ENCODE data around the gene LGR4. TPM values are rescaled to one million over a fixed set of nuclear protein-coding genes. Genes with fewer than 3 reads are reported as not detected.

LGR4 gene
- total RNA-seq, 1 experiment from 2014 or later: 7.1 TPM

DNA sequence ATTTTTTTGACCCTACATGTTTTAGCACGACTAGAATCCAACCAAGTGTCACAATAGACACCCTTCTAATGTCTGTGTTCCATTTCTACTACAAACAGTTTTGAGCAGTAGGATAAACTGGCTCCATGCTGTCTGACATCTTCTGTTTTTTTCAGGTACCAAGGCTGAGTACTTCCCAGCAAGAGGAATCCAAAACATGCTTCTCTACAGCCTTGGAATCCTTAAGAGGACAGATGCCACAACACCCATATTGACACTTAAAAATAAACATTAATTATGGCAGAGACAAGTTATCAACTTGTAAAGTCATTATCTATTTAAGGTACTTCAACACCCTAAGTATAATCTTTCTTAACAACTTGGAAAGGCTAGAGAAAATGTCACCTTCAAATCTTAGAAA is 54.2 kb downstream of the LGR4 start:
- ChIA-PET CTCF (no interaction called here), POLR2A (no interaction called here), RAD21 (ENCODE audit: low non-redundant PET in 1 of 2, low total read pairs in 2 of 2, uncharacterized antibody in 2 of 2, unreplicated experiment in 2 of 2) (no interaction called here)
- no peaks in the 10 kb centered on the region for H3K36me3 ChIP-seq (ENCODE audit: control insufficient read depth in 1 of 2, insufficient read depth in 2 of 2, low read length in 2 of 2)
- DNase-seq (ENCODE audit: low read depth, low spot score) (no peak), ATAC-seq (no peak)
- BruUV-seq (replicated peaks): no TSS peak
- no peaks in the 10 kb centered on the region for H4K20me1 ChIP-seq (ENCODE audit: insufficient read depth)
- no peaks in the 10 kb centered on the region for H3K79me2 ChIP-seq (ENCODE audit: insufficient read depth, low read length)
- H3K27ac ChIP-seq (ENCODE audit: low read depth, low read length): no peak overlapping the region
- H3K27me3 ChIP-seq (ENCODE audit: insufficient read depth, low read length): no peaks in the 10 kb centered on the region
- H3K9me3 ChIP-seq (ENCODE audit: control insufficient read depth in 1 of 2, insufficient read depth in 1 of 2, low read depth in 1 of 2, low read length in 2 of 2): no peaks in the 10 kb centered on the region
- H3K4me1 ChIP-seq (ENCODE audit: control insufficient read depth in 1 of 2, insufficient read depth in 2 of 2, low read length in 2 of 2): no peaks in the 10 kb centered on the region
- H3K4me3 ChIP-seq (replicated peaks in 1 of 2; ENCODE audit: low read depth in 1 of 2, low read length in 2 of 2): no peak overlapping the region
- H3K9me2 ChIP-seq (ENCODE audit: insufficient read depth): no peaks in the 10 kb centered on the region
- no peak overlapping the region for H3K9ac ChIP-seq (ENCODE audit: low read length)
- H3K4me2 ChIP-seq (ENCODE audit: low read length): no peak overlapping the region
- intact Hi-C loops (cut with micrococcal nuclease): no loop called here
- TF ChIP-seq EGR1 (IDR thresholded peaks at IDR 0.05; ENCODE audit: low read depth) (no peak), YY1 (IDR thresholded peaks at IDR 0.05; ENCODE audit: extremely low read depth, insufficient replicate concordance, low read depth, low read length) (no peak), MAX (IDR thresholded peaks at IDR 0.05) (no peak), FOSL1 (IDR thresholded peaks at IDR 0.05; ENCODE audit: low read depth) (no peak), ZFX (IDR thresholded peaks at IDR 0.05) (no peak), ZNF274 (IDR thresholded peaks at IDR 0.05; ENCODE audit: low read depth, low read length) (no peak), POLR2A (IDR thresholded peaks at IDR 0.05; ENCODE audit: borderline replicate concordance, extremely low read depth, insufficient read depth, insufficient read length) (no peak), POLR2AphosphoS5 (IDR thresholded peaks at IDR 0.05; ENCODE audit: low read depth, low read length) (no peak), JUND (IDR thresholded peaks at IDR 0.05) (no peak)
- TF ChIP-seq, protein P1, sequence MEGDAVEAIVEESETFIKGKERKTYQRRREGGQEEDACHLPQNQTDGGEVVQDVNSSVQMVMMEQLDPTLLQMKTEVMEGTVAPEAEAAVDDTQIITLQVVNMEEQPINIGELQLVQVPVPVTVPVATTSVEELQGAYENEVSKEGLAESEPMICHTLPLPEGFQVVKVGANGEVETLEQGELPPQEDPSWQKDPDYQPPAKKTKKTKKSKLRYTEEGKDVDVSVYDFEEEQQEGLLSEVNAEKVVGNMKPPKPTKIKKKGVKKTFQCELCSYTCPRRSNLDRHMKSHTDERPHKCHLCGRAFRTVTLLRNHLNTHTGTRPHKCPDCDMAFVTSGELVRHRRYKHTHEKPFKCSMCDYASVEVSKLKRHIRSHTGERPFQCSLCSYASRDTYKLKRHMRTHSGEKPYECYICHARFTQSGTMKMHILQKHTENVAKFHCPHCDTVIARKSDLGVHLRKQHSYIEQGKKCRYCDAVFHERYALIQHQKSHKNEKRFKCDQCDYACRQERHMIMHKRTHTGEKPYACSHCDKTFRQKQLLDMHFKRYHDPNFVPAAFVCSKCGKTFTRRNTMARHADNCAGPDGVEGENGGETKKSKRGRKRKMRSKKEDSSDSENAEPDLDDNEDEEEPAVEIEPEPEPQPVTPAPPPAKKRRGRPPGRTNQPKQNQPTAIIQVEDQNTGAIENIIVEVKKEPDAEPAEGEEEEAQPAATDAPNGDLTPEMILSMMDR (IDR thresholded peaks at IDR 0.05 in 2 of 3, conservative IDR thresholded peaks at IDR 0.05 in 1 of 3; ENCODE audit: borderline replicate concordance in 1 of 3, insufficient read depth in 1 of 3, low read depth in 2 of 3, low read length in 2 of 3): no peak
- H2AFZ ChIP-seq (ENCODE audit: low read depth, low read length, poor library complexity, severe bottlenecking): no peak overlapping the region
